RKO (cell line): ENCODE measurements around the gene GOLGA6L9.
"Not testable (repeated sequence)": the region's sequence is repeated elsewhere in the genome, so short reads cannot be mapped to it uniquely, and the experiment has no call there.

Experiments
- DNase-seq: peaks from one replicate; pipeline ENCODE4 v3.0.0-alpha.2; 2016; ENCODE audit warnings: low spot score

GOLGA6L9 gene

DNA sequence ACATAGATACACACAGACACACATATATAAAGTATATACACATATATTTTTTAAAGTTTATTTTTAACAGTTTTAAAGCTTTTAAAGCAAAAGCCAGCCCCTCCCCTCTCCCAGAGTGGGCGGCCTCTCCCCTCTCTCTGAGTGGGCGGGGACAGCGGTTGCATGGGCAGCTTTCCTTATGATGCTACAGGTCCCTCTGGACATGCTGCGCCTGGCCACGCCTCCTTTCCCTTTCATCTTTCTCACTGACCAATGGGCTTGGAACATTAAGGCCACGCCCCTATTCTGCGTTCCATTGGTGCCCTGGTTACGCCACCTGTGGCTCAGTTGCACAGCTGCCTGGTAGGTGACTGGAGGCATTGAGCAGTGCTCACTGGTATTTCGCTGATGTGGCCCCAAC is at the start of gene GOLGA6L9:
Gene GOLGA6L9, plus strand, starts transcription at position 124 of the 400 bp plus-strand sequence. Its CDS starts 264 bp downstream, at position 388.
- DNase-seq: not testable (repeated sequence)

- DNase-seq: not testable (repeated sequence)
Observed at GRCh38 chr15:82381330-82381955, 48.2 kb upstream of the GOLGA6L9 start.

GRCh38 chr15:82387209-82387608 is 42.4 kb upstream of the GOLGA6L9 start:
- DNase-seq: not testable (repeated sequence)

- DNase-seq: not testable (repeated sequence)
Observed at GRCh38 chr15:82390152-82390551, 39.5 kb upstream of the GOLGA6L9 start.

DNA sequence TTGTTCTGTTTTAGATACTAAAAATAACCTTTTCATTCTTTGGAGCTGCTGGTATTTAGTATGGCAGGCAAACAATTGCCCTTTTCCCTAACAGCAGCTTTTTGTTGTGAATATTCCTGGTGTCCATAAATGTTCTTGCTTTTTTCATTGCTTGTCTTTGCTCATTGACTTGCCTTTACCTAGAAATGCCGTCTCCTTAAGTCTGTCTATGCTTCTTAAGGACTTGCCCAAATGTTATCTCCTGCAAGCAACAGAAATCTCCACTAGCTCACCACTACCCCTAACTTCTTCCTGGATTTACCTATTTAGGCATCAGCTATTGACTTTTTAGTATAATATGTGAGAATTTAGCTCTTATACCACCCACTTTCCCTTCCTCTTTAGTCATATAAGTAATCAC is 37.5 kb upstream of the GOLGA6L9 start:
- not testable (repeated sequence) for DNase-seq

DNA sequence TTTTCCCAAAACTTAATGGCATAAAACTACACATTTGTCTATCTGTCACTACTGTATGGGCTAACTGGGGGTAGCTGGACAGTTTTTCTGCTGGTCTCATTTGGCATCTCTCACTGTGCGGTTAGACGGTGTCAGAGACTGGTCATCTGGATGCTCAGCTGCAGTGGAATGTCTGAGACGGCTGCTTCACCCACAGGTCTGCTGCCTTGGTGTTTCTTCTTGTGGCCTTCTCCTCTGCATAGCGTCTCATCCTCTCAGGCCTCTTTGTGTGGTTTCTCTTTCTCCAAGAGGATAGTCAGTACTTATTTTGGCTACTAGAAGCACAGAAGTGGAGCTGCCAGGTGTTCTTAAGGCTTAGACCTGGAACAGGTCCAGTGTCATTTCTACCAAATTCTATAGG is 35.9 kb upstream of the GOLGA6L9 start:
- DNase-seq: no peak

DNA sequence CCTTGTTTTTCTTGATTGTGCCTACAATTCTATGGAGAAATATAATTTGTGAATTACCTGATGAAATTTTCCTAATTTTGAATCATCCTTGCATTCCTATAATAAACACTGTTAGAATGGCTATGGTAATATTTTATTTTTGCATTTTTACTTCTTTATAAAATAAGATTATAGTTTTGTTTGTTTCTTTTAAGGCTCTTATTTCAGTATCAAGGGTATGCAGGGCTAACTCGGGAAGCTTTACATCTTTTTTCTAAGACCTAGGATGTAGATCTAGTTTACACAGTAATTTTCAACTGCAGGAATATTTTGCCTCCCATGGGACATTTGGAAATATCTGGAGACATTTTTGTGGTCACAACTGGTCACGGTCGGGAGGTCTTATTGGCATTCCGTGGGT is 33.8 kb upstream of the GOLGA6L9 start:
- DNase-seq: not testable (repeated sequence)

GRCh38 chr15:82397817-82398216 is 31.8 kb upstream of the GOLGA6L9 start:
- DNase-seq: no peak

GRCh38 chr15:82398785-82399184 is 30.8 kb upstream of the GOLGA6L9 start:
- no peak for DNase-seq

DNA sequence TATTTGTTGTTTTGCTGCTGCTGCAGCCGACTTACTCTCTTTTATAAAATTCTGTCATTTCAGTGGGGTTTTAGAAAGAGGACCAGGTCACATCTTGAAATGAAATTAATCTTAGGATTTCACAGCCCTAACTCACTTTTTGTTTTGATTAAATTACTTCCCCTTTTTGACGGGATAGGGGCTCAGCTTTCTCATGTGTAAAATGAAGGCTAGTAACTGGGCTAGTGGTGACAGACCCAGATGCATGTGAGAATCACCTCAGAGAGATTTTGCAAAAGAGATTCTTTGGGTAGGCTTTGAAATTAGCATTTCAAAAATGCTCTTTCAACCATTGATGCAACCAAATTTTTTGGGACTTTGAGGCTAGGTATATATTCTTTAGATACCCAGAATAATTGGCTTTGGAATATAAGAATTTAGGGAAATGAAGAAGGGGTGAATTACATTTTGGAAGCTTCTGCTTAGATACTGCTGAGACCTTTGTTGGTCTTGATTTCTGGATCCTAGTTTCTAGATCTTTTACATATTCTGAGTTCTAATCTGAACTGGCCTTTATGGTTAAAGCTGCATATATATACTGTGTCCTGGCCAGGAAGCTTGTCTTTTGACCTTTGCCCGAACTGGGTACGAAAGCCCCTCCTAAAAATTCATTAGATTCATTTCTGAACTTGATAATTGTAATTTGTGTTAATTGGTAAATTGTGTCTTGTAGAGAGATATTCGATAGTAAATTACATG is 30.1 kb upstream of the GOLGA6L9 start:
- not testable (repeated sequence) for DNase-seq

- DNase-seq: not testable (repeated sequence)
Observed at GRCh38 chr15:82401918-82402317, 27.7 kb upstream of the GOLGA6L9 start.

GRCh38 chr15:82402341-82402740 is 27.3 kb upstream of the GOLGA6L9 start:
- DNase-seq: not testable (repeated sequence)

GRCh38 chr15:82406211-82406610 is 23.4 kb upstream of the GOLGA6L9 start:
- DNase-seq: not testable (repeated sequence)

- DNase-seq: not testable (repeated sequence)
Observed at GRCh38 chr15:82410306-82410705, 19.3 kb upstream of the GOLGA6L9 start.

GRCh38 chr15:82411595-82411994 is 18.0 kb upstream of the GOLGA6L9 start:
- DNase-seq: not testable (repeated sequence)

GRCh38 chr15:82414525-82415191 is 15.0 kb upstream of the GOLGA6L9 start:
- DNase-seq: not testable (repeated sequence)

GRCh38 chr15:82420516-82420915 is 9.1 kb upstream of the GOLGA6L9 start:
- not testable (repeated sequence) for DNase-seq

GRCh38 chr15:82420966-82421365 is 8.7 kb upstream of the GOLGA6L9 start:
- not testable (repeated sequence) for DNase-seq

DNA sequence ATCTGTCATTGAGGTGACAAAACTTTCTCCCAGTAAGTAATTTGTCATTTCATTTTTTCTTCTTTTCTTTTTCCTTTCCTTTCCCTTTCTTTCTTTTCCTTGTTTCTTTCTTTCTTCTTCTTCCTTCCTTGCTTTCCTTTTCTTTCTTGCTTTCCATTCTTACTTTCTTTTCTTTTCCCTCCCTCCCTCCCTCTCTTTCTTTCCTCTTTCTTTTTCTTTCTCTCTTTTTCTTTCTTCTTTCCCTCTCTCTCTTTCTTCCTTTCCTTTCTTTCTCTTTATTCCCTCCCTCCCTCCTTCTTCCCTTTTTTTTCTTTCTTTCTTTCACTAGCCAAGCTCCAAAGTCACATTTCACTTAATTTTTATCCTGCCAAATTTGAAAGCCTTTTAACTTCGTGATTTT is 2.5 kb upstream of the GOLGA6L9 start:
- DNase-seq: not testable (repeated sequence)

- DNase-seq: not testable (repeated sequence)
Observed at GRCh38 chr15:82445420-82445819, 15.8 kb downstream of the GOLGA6L9 start.

GRCh38 chr15:82457336-82457735 is 27.7 kb downstream of the GOLGA6L9 start:
- not testable (repeated sequence) for DNase-seq

- not testable (repeated sequence) for DNase-seq
Observed at GRCh38 chr15:82465629-82466028, 36.0 kb downstream of the GOLGA6L9 start.

DNA sequence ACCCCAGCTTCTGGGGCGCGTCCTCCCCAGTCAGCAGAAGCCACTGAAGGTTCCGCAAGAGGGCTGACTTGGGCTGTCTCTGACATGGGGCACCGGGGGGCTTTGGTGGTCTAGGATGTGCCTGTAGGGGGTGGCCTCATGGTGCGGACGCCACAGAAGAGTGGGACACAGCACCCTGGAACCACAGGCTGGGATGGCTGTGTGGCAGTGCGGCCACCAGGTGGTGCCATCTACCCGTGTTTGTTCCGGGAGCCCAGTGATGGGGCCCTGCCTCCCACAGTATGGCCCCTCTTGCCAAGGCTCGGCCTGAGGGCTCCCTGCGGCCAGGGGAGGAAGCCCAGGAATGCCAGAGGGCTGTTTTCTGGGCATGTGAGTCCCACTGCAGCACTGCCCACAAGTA is 38.6 kb downstream of the GOLGA6L9 start:
- DNase-seq: not testable (repeated sequence)
